Endothelial cell (in vitro differentiated cells): ENCODE measurements around the gene KAZN. TPM values are rescaled to one million over a fixed set of nuclear protein-coding genes. Genes with fewer than 3 reads are reported as not detected.

Experiments
- DNase-seq: peaks from one replicate; pipeline ENCODE4 v3.0.0; 2021; ENCODE audit warnings: low spot score
- H3K27ac Mint-ChIP-seq: one replicate; pipeline ENCODE4 v1.8.0; 2021; ENCODE audit warnings: mixed read lengths, inconsistent platforms; ENCODE audit not compliant: unreplicated experiment
- H3K27me3 Mint-ChIP-seq: one replicate; pipeline ENCODE4 v1.8.0; 2021; ENCODE audit warnings: mild to moderate bottlenecking, moderate library complexity, mixed read lengths, inconsistent platforms; ENCODE audit not compliant: unreplicated experiment
- H3K36me3 Mint-ChIP-seq: one replicate; pipeline ENCODE4 v1.8.0; 2021; ENCODE audit warnings: mild to moderate bottlenecking, low read depth, mixed read lengths, inconsistent platforms; ENCODE audit not compliant: unreplicated experiment
- H3K4me1 Mint-ChIP-seq: one replicate; pipeline ENCODE4 v1.8.0; 2021; ENCODE audit warnings: mild to moderate bottlenecking, mixed read lengths, inconsistent platforms; ENCODE audit not compliant: unreplicated experiment
- H3K4me3 Mint-ChIP-seq: one replicate; pipeline ENCODE4 v1.8.0; 2021; ENCODE audit warnings: mild to moderate bottlenecking, mixed read lengths, inconsistent platforms; ENCODE audit not compliant: unreplicated experiment
- H3K9me3 Mint-ChIP-seq: one replicate; pipeline ENCODE4 v1.8.0; 2021; ENCODE audit warnings: mixed read lengths, inconsistent platforms; ENCODE audit not compliant: unreplicated experiment
- CTCF ChIP-seq: fragments of 200-600 bp; sonication (generic); IDR thresholded peaks from one replicate; pipeline ENCODE4 v1.5.0; 2021; ENCODE audit warnings: antibody characterized with exemption; ENCODE audit not compliant: unreplicated experiment
- total RNA-seq: library from RNA; stranded (reverse); fragmentation: NEBNext Ultra II Directional; extraction: Animal tissue kit (Norgen Biotek cat#: 25700); gene quantifications from one replicate; pipeline ENCODE4 v1.2.1, GENCODE V29; 2021; ENCODE audit not compliant: unreplicated experiment

KAZN gene
- total RNA-seq, 1 donor from 2014 or later, result 10.1 TPM

GRCh38 chr1:14989931-14990728, 391.6 kb downstream of the KAZN start:
- Mint-ChIP-seq H3K4me1 (peaks cover 12% of the 10 kb centered on the region), H3K4me3 (no peak overlapping the region), H3K36me3 (peaks cover 3% of the 10 kb centered on the region), H3K27me3 (peaks cover 2% of the 10 kb centered on the region), H3K9me3 (no peaks in the 10 kb centered on the region), H3K27ac (no peak overlapping the region)
- no peak for TF ChIP-seq CTCF
- DNase-seq, result no peak

DNA sequence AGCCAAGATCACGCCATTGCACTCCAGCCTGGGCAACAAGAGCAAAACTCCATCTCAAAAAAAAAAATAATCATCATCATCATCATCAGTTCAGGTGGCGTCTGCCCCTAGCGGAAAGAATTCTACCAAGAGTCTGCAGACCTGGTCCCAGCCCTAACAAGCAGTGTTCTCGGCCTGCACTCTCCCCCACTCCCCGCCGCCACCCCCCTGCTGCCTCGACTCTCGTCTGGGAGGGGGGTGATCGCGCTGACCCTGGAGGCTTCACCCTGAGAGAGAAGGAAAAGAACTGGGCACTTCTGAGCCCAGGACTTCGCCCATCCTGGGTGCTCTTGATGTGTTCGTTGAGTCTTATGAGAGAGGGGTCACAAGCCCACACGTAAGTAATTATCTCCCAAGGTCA, 394.9 kb downstream of the KAZN start:
- no peak for DNase-seq
- no peak for TF ChIP-seq CTCF
- H3K4me3 Mint-ChIP-seq, result no peak overlapping the region
- H3K36me3 Mint-ChIP-seq, result peaks cover 6% of the 10 kb centered on the region
- peaks cover 5% of the 10 kb centered on the region for H3K27me3 Mint-ChIP-seq
- H3K27ac Mint-ChIP-seq, result no peak overlapping the region
- H3K9me3 Mint-ChIP-seq, result no peaks in the 10 kb centered on the region
- peaks cover 13% of the 10 kb centered on the region for H3K4me1 Mint-ChIP-seq

- TF ChIP-seq CTCF, result no peak
- Mint-ChIP-seq H3K4me3 (no peak overlapping the region), H3K36me3 (peaks cover 6% of the 10 kb centered on the region), H3K9me3 (no peaks in the 10 kb centered on the region), H3K4me1 (peaks cover 13% of the 10 kb centered on the region), H3K27me3 (peaks cover 5% of the 10 kb centered on the region), H3K27ac (no peak overlapping the region)
- DNase-seq, result no peak
These were observed 395.7 kb downstream of the KAZN start for GRCh38 chr1:14994148-14994547.

DNA sequence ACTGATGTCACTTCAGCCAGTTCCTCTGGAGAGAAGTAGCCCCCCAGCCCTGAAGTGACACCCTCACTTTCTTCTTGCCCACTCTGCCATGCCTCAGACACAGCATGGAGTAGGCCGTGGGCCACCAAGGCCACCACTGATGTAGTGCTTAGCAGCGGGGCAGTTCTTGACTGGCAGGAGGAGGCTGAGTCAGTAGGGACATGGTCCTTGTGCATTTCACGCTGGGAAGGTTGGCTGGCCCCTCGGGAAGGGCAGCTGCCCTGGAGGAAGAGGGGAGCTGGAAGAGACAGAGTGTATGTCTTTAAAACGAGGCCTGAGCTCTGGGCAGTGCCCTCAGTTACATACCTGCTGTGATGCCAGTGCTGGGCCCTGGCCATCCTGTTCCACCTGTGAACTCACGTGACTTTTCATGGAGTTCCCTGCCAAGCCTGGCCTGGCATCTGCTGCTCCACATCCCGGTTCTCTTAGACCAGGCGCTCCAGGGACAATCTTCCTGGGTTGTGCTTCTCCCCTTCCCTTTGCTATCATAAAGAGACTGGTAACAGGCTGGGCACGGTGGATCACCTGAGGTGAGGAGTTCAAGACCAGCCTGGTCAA, 396.5 kb downstream of the KAZN start:
- peaks cover 13% of the 10 kb centered on the region for H3K4me1 Mint-ChIP-seq
- no peaks in the 10 kb centered on the region for H3K9me3 Mint-ChIP-seq
- no peak overlapping the region for H3K4me3 Mint-ChIP-seq
- no peak for TF ChIP-seq CTCF
- peaks cover 5% of the 10 kb centered on the region for H3K27me3 Mint-ChIP-seq
- peaks cover 6% of the 10 kb centered on the region for H3K36me3 Mint-ChIP-seq
- no peak for DNase-seq
- no peak overlapping the region for H3K27ac Mint-ChIP-seq
